ENCODE results near the gene CENPE.

GRCh38 chr4:103079621-103080020 lies 118.5 kb downstream of the CENPE start:
- TF ChIP-seq EZH2 (IDR thresholded peaks at IDR 0.05; ENCODE audit: borderline replicate concordance, low read depth, low read length, poor library complexity, severe bottlenecking): no peak
- TF ChIP-seq CTCF (conservative IDR thresholded peaks at IDR 0.05; ENCODE audit: low read depth, low read length): no peak

Measured in A673 (cell line).